ENCODE data around the gene MACF1. TPM values are rescaled to one million over a fixed set of nuclear protein-coding genes. Genes with fewer than 3 reads are reported as not detected.
"Not testable (repeated sequence)": the region's sequence is repeated elsewhere in the genome, so short reads cannot be mapped to it uniquely, and the experiment has no call there.

The MACF1 gene
- total RNA-seq, 1 donor from 2014 or later = 584 TPM

DNA sequence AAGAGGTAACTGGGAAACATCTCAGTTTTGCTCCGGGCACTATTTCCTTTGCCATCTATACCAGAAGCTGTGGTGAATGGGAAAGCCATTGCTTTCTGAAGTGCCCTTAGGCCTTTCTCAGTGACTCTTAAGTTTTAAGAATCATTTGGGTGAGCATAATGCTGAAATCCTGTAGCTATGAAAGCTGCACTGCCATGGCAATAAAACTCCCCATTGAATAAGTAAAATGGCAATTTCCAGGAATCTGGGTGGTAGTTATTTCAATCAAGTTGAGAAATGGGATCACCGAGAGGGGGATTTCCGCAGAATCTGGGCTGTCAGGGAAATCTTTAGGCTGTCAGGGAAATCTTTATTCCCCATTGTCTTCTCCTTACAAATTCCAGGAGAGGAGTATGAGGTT lies 26.8 kb upstream of the MACF1 start:
- no peak for DNase-seq (ENCODE audit: low read depth, low spot score)

- DNase-seq (ENCODE audit: low read depth, low spot score) = peak; percentile 56
These were observed 25.7 kb upstream of the MACF1 start for GRCh38 chr1:39178541-39179431.

GRCh38 chr1:39181311-39181710 lies 23.2 kb upstream of the MACF1 start:
- no peak for DNase-seq (ENCODE audit: low read depth, low spot score)

GRCh38 chr1:39182804-39183203 lies 21.7 kb upstream of the MACF1 start:
- DNase-seq (ENCODE audit: low read depth, low spot score) = no peak

GRCh38 chr1:39183503-39184353 lies 20.8 kb upstream of the MACF1 start:
- peak; percentile 78 for DNase-seq (ENCODE audit: low read depth, low spot score)

GRCh38 chr1:39184354-39184818 lies 20.1 kb upstream of the MACF1 start:
- DNase-seq (ENCODE audit: low read depth, low spot score) = no peak

DNA sequence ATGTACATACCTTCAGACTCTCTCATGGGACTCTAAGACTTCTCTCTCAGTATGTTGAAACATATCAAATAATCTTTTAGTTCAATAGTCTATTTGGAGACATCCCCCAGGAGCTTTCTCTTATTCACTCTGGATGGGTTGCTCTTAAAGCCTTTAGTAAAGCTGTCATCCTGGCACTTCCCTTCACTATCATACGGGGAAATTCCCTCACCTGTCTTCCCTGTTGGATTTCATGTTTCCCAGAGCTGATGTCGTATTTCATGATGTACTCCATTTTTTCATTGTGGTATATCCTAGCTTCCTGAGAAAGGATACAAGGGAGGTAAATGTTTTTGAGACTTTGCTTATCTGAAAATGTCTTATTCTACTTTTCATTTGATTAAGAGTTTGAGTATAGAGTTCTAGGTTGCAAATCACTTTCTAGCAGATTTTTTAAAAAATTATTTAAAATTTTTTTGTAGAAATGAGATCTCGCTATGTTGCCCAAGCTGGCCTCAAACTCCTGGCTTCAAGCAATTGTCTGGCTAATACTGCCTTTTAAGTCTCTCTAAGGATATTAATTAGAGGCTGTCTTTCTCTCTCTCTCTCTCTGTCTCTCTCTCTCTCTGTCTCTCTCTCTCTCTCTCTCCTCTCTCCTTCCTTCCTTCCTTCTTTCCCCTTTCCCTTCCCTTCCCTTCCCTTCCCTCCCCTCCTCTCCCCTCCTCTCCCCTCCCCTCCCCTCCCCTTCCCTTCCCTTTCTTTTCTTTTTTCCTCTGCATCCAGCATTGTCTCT lies 17.0 kb upstream of the MACF1 start:
- no peak for DNase-seq (ENCODE audit: low read depth, low spot score)

DNA sequence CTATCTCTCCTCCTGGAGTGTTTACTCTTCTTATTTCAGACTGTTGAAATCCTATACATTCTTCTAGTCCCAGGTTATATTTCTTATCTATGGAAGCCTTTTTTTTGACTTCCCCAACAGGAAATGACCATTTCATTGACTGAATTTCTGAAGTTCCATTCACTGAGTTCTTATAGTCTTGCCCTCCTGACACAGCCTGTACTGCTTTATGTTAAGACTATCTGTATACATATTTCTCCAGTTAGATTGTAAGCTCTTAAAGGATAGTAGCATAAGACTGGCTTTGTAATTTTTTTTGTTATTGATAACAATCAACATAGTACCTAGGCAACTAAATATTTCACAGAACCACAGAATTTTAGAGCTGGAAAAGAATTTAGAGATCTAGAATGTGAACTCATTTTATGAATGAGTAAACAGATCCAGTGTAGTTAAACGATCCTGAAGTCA lies 14.9 kb upstream of the MACF1 start:
- DNase-seq (ENCODE audit: low read depth, low spot score) = no peak

GRCh38 chr1:39190096-39190495 lies 14.4 kb upstream of the MACF1 start:
- no peak for DNase-seq (ENCODE audit: low read depth, low spot score)

DNA sequence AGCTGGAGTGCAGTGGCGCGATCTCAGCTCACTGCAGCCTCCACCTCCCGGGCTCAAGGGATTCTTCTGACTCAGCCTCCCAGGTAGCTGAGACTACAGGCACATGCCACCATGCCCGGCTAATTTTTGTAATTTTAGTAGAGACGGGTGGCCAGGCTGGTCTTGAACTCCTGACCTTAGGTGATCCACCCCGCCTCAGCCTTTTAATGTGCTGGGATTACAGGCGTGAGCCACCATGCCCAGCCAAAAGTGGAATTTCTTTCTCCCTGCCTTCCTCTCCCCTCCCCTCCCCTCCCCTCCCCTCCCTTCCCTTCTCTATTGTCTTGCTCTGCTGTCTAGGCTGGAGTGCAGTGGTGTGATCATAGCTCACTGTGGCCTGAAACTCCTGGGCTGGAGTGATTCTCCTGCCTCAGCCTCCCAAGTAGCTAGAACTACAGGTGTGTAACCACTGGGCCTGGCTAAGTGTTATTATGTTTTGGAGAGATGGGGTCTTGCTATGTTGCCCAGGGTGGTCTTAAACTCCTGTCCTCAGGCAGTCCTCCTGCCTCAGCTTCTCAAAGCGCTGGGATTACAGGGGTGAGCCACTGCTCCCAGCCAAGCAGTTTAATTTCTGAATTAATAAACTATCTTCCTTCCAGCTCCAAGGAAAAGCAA lies 10.0 kb upstream of the MACF1 start:
- no peak for DNase-seq (ENCODE audit: low read depth, low spot score)

DNA sequence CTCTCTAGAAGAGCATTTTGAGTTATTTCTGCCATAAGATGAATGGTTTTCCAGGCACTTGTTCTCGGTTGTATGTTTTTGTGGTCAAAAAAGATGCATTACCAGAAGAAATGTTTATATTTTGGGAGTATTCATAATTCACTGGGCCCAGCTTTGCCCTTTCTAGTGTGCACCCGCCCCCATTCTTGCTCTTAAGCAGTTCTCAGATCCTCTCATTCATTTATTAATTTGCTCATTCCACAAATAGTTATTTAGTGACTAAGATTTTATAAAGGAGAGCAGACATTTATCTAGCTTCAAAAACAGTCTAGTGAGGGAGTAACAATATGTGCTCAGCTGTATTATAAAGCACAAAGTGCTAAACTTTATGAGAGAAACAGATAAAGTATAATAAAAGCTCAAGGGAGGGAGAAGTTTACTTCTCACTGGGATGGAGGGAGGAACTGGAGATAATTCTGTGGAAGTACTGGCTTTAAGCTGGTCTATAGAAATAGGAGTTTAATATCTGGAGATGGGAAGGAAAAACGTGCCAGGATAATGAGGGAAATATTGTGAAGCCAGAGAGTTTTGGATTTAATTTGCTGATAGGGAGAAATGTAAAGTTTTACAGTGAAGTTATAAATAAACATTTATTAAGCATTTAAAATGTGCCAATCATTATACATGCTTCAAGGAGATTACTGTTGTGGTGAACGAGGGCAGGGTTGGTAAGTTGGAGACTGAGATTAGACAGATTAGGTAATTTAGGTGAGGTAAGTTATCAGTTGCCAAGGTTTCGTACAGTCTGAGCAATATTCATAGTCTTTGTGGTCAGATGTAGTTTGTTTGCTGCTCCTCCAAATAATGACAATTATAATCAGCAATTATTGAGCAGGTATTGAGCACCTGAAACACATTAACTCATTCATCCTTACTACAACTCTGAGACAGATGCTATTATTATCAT lies 9.1 kb upstream of the MACF1 start:
- DNase-seq (ENCODE audit: low read depth, low spot score) = no peak

- no peak for DNase-seq (ENCODE audit: low read depth, low spot score)
These were observed 8.0 kb upstream of the MACF1 start for GRCh38 chr1:39196244-39197215.

- DNase-seq (ENCODE audit: low read depth, low spot score) = no peak
These were observed 4.9 kb upstream of the MACF1 start for GRCh38 chr1:39199593-39199992.

GRCh38 chr1:39205102-39205780 lies 746 bp downstream of the MACF1 start:
- no peak for DNase-seq (ENCODE audit: low read depth, low spot score)

GRCh38 chr1:39205781-39206464 lies 1.4 kb downstream of the MACF1 start:
- DNase-seq (ENCODE audit: low read depth, low spot score) = no peak

GRCh38 chr1:39208360-39208759 lies 3.9 kb downstream of the MACF1 start:
- not testable (repeated sequence) for DNase-seq (ENCODE audit: low read depth, low spot score)

GRCh38 chr1:39210649-39211048 lies 6.2 kb downstream of the MACF1 start:
- DNase-seq (ENCODE audit: low read depth, low spot score) = no peak

Measured in pulmonary artery endothelial cell (primary cell).